ENCODE data around the gene HIGD2A. TPM values are rescaled to one million over a fixed set of nuclear protein-coding genes. Genes with fewer than 3 reads are reported as not detected.
A peak's percentile ranks its signal among the peaks of the same experiment; 100 is the strongest.

The HIGD2A gene
- total and polyA plus RNA-seq, 2 of the 13 experiments (the other 11 are each of a cell fraction or from before 2014, with no cell fraction given) = 89.2 to 146 TPM

- peak; percentile 53 for TF ChIP-seq TFE3 (CRISPR knock-in tag; IDR thresholded peaks at IDR 0.05)
- TF ChIP-seq HNF1B (CRISPR knock-in tag; IDR thresholded peaks at IDR 0.05) = no peak
- TF ChIP-seq XRCC5 (optimal IDR thresholded peaks at IDR 0.05; ENCODE audit: low read length) = peak; percentile 20
- TF ChIP-seq NKX3-1 (CRISPR knock-in tag; IDR thresholded peaks at IDR 0.05) = no peak
- TF ChIP-seq CENPT (CRISPR knock-in tag; IDR thresholded peaks at IDR 0.05; ENCODE audit: low read depth) = no peak
- TF ChIP-seq ZNF678 (CRISPR knock-in tag; IDR thresholded peaks at IDR 0.05) = no peak
- no peak for TF ChIP-seq ZSCAN21 (CRISPR knock-in tag; IDR thresholded peaks at IDR 0.05; ENCODE audit: borderline replicate concordance)
- TF ChIP-seq ZNF253 (CRISPR knock-in tag; IDR thresholded peaks at IDR 0.05; ENCODE audit: borderline replicate concordance) = 0 out of 2 replicates have a peak, but pooled peaks have one; percentile 40
- TF ChIP-seq ZNF280B (CRISPR knock-in tag; IDR thresholded peaks at IDR 0.05; ENCODE audit: borderline replicate concordance) = no peak
- no peak for TF ChIP-seq HNRNPUL1 (IDR thresholded peaks at IDR 0.05; ENCODE audit: low read depth, low read length)
- no peak for TF ChIP-seq CREBL2 (CRISPR knock-in tag; IDR thresholded peaks at IDR 0.05; ENCODE audit: borderline replicate concordance)
- TF ChIP-seq GFI1 (CRISPR knock-in tag; IDR thresholded peaks at IDR 0.05; ENCODE audit: borderline replicate concordance) = no peak
- no peak for TF ChIP-seq MXD1 (CRISPR knock-in tag; IDR thresholded peaks at IDR 0.05)
- TF ChIP-seq CEBPG (CRISPR knock-in tag; IDR thresholded peaks at IDR 0.05) = peak; percentile 58
- no peak for TF ChIP-seq ZNF205 (CRISPR knock-in tag; IDR thresholded peaks at IDR 0.05)
- 0 out of 2 replicates have a peak, but pooled peaks have one; percentile 27 for TF ChIP-seq TARDBP (CRISPR knock-in tag; IDR thresholded peaks at IDR 0.05)
- TF ChIP-seq ZNF614 (CRISPR knock-in tag; IDR thresholded peaks at IDR 0.05; ENCODE audit: borderline replicate concordance) = no peak; the same call in 1 of the 2 replicates
- TF ChIP-seq MTF2 (CRISPR knock-in tag; IDR thresholded peaks at IDR 0.05; ENCODE audit: borderline replicate concordance) = no peak
- no peak for TF ChIP-seq NPAS2 (CRISPR knock-in tag; IDR thresholded peaks at IDR 0.05; ENCODE audit: borderline replicate concordance)
- no peak for TF ChIP-seq ZNF276 (CRISPR knock-in tag; IDR thresholded peaks at IDR 0.05; ENCODE audit: low read depth)
- TF ChIP-seq AHR (CRISPR knock-in tag; IDR thresholded peaks at IDR 0.05) = no peak
- TF ChIP-seq DRAP1 (CRISPR knock-in tag; IDR thresholded peaks at IDR 0.05) = peak; percentile 33; the same call in 1 of the 2 replicates
Measured at GRCh38 chr5:176438959-176439757, 50.6 kb downstream of the HIGD2A start (continued).

All from HepG2 (cell line).